CD4-positive, alpha-beta T cell treated with Interleukin-12 subunit alpha and Interleukin-12 subunit beta, for 1 hour (primary cell): ENCODE data around the gene BCAS3.
A peak's percentile ranks its signal among the peaks of the same experiment; 100 is the strongest.

Experiments
- DNase-seq: peaks from one replicate; pipeline ENCODE4 v3.0.0-alpha.2; 2020

Gene BCAS3

GRCh38 chr17:61211236-61211635 is 533.6 kb downstream of the BCAS3 start:
- no peak for DNase-seq

- no peak for DNase-seq
Observed at GRCh38 chr17:61212655-61213054, 535.0 kb downstream of the BCAS3 start.

GRCh38 chr17:61214753-61215152 is 537.1 kb downstream of the BCAS3 start:
- no peak for DNase-seq

- DNase-seq: no peak
Observed at GRCh38 chr17:61216066-61216465, 538.4 kb downstream of the BCAS3 start.

GRCh38 chr17:61217878-61218437 is 540.3 kb downstream of the BCAS3 start:
- no peak for DNase-seq

GRCh38 chr17:61218438-61218837 is 540.8 kb downstream of the BCAS3 start:
- DNase-seq: no peak

GRCh38 chr17:61219460-61219859 is 541.8 kb downstream of the BCAS3 start:
- DNase-seq: no peak

GRCh38 chr17:61221181-61221580 is 543.5 kb downstream of the BCAS3 start:
- no peak for DNase-seq

GRCh38 chr17:61221597-61222471 is 544.2 kb downstream of the BCAS3 start:
- DNase-seq: peak; percentile 7

- DNase-seq: no peak
Observed at GRCh38 chr17:61223725-61224124, 546.1 kb downstream of the BCAS3 start.

- no peak for DNase-seq
Observed at GRCh38 chr17:61225178-61225882, 547.7 kb downstream of the BCAS3 start.

GRCh38 chr17:61227866-61228265 is 550.2 kb downstream of the BCAS3 start:
- no peak for DNase-seq

GRCh38 chr17:61230461-61230860 is 552.8 kb downstream of the BCAS3 start:
- DNase-seq: no peak

- no peak for DNase-seq
Observed at GRCh38 chr17:61230972-61231820, 553.5 kb downstream of the BCAS3 start.

- no peak for DNase-seq
Observed at GRCh38 chr17:61232871-61233270, 555.2 kb downstream of the BCAS3 start.

GRCh38 chr17:61233991-61234750 is 556.5 kb downstream of the BCAS3 start:
- no peak for DNase-seq

GRCh38 chr17:61235001-61235826 is 557.6 kb downstream of the BCAS3 start:
- no peak for DNase-seq

GRCh38 chr17:61235827-61236197 is 558.2 kb downstream of the BCAS3 start:
- no peak for DNase-seq

GRCh38 chr17:61237275-61237674 is 559.6 kb downstream of the BCAS3 start:
- DNase-seq: no peak

- no peak for DNase-seq
Observed at GRCh38 chr17:61238455-61238933, 560.8 kb downstream of the BCAS3 start.

GRCh38 chr17:61239327-61239726 is 561.7 kb downstream of the BCAS3 start:
- no peak for DNase-seq
